NB4 (cell line): ENCODE measurements around the gene ROBO1.

Experiments used
- DNase-seq: peaks from one replicate; pipeline ENCODE4 v3.0.0; 2010; ENCODE audit warnings: low read depth
- H3K4me3 ChIP-seq: one replicate; pipeline ENCODE4 v1.5.1; 2011; ENCODE audit warnings: mild to moderate bottlenecking, low read depth, low read length, moderate library complexity
- CTCF ChIP-seq: IDR thresholded peaks from one replicate; pipeline ENCODE4 v1.5.1; 2012; ENCODE audit warnings: low read depth, low read length
- MAX ChIP-seq: IDR thresholded peaks from 2 replicates; pipeline ENCODE4 v1.6.1; 2011; ENCODE audit warnings: low read depth, low read length
- MYC ChIP-seq: IDR thresholded peaks from 2 replicates; pipeline ENCODE4 v1.6.1; 2011; ENCODE audit warnings: low read depth, low read length
- POLR2A ChIP-seq: IDR thresholded peaks from 2 replicates; pipeline ENCODE4 v1.6.1; 2011; ENCODE audit warnings: mild to moderate bottlenecking; ENCODE audit not compliant: insufficient read length; ENCODE audit errors: extremely low read depth

ROBO1 gene

GRCh38 chr3:78798266-78798832, 969.4 kb downstream of the ROBO1 start:
- DNase-seq, result no peak
- H3K4me3 ChIP-seq, result no peak overlapping the region
- TF ChIP-seq CTCF, result no peak
- TF ChIP-seq MAX, result no peak
- no peak for TF ChIP-seq POLR2A
- no peak for TF ChIP-seq MYC

- H3K4me3 ChIP-seq, result no peak overlapping the region
- DNase-seq, result no peak
- TF ChIP-seq MYC, result no peak
- TF ChIP-seq POLR2A, result no peak
- no peak for TF ChIP-seq MAX
These were observed 973.4 kb downstream of the ROBO1 start for GRCh38 chr3:78794431-78794830.

GRCh38 chr3:78792733-78793132, 975.1 kb downstream of the ROBO1 start:
- DNase-seq, result no peak
- TF ChIP-seq CTCF (no peak), MAX (no peak), POLR2A (no peak), MYC (no peak)
- H3K4me3 ChIP-seq, result no peak overlapping the region

- TF ChIP-seq POLR2A (no peak), CTCF (no peak), MYC (no peak), MAX (no peak)
- DNase-seq, result no peak
- no peak overlapping the region for H3K4me3 ChIP-seq
These were observed 975.6 kb downstream of the ROBO1 start for GRCh38 chr3:78792212-78792611.

- H3K4me3 ChIP-seq, result no peak overlapping the region
- no peak for DNase-seq
- no peak for TF ChIP-seq MAX
- no peak for TF ChIP-seq POLR2A
- TF ChIP-seq MYC, result no peak
- TF ChIP-seq CTCF, result no peak
These were observed 976.0 kb downstream of the ROBO1 start for GRCh38 chr3:78791753-78792152.

GRCh38 chr3:78788839-78789238, 979.0 kb downstream of the ROBO1 start:
- no peak overlapping the region for H3K4me3 ChIP-seq
- no peak for TF ChIP-seq CTCF
- no peak for TF ChIP-seq POLR2A
- TF ChIP-seq MYC, result no peak
- TF ChIP-seq MAX, result no peak
- no peak for DNase-seq
